T-helper 17 cell (primary cell): ENCODE measurements around the gene RAB32. TPM values are rescaled to one million over a fixed set of nuclear protein-coding genes. Genes with fewer than 3 reads are reported as not detected.
A peak's percentile ranks its signal among the peaks of the same experiment; 100 is the strongest.

Experiments
- ATAC-seq: fragments of 150-1000 bp; cut with Tn5 transposase; 2 replicates; pipeline ENCODE4 v1.10.0; 2021; ENCODE audit warnings: mild to moderate bottlenecking, moderate library complexity
- DNase-seq, 3 donors: peaks; one replicate each; pipeline versions ENCODE4 v3.0.0 to v3.0.0-alpha.2; 2020 to 2021
- H3K9me3 ChIP-seq: one replicate; pipeline ENCODE4 v1.7.0; 2013; ENCODE audit warnings: low read length, mild to moderate bottlenecking; ENCODE audit not compliant: control insufficient read depth, poor library complexity, severe bottlenecking
- H3K27ac Mint-ChIP-seq: one replicate; pipeline ENCODE4 v1.8.0; 2022; ENCODE audit warnings: mild to moderate bottlenecking, moderate library complexity, mixed read lengths
- H3K27me3 Mint-ChIP-seq: one replicate; pipeline ENCODE4 v1.8.0; 2022; ENCODE audit warnings: mixed read lengths
- H3K36me3 Mint-ChIP-seq: one replicate; pipeline ENCODE4 v1.8.0; 2022; ENCODE audit warnings: low read depth, mixed read lengths
- H3K4me1 Mint-ChIP-seq: one replicate; pipeline ENCODE4 v1.8.0; 2022; ENCODE audit warnings: mild to moderate bottlenecking, mixed read lengths
- H3K4me3 Mint-ChIP-seq: one replicate; pipeline ENCODE4 v1.8.0; 2022; ENCODE audit warnings: mild to moderate bottlenecking, moderate library complexity, mixed read lengths
- total RNA-seq, 4 donors: library from RNA in 2 of 4; stranded (reverse) in 2 of 4; gene quantifications; one replicate each; pipeline ENCODE4 v1.2.3 and lab custom pipeline; 2022 to 2026

Gene RAB32
- 10 to 100 TPM in 1 of 2 donors, 1 to 10 TPM in 1; 2.1 to 22.5 TPM for total RNA-seq
- 0.23 to 0.46 reads per million in 2 donors for total RNA-seq (lab: John Stamatoyannopoulos, UW)

- DNase-seq (no peak), ATAC-seq (peak; percentile 83)
- peaks cover 5% of the 10 kb centered on the region for H3K4me1 Mint-ChIP-seq
- H3K9me3 ChIP-seq: no peaks in the 10 kb centered on the region
- H3K27ac Mint-ChIP-seq: no peak within 1 kb of the TSS
- H3K4me3 Mint-ChIP-seq: peak within 1 kb of the TSS; percentile 87
- H3K27me3 Mint-ChIP-seq: peaks cover 47% of the 10 kb centered on the region
- peaks cover 2% of the 10 kb centered on the region for H3K36me3 Mint-ChIP-seq
These were observed at the start of gene RAB32 for GRCh38 chr6:146543211-146543939. Gene RAB32, plus strand, starts transcription at chr6:146543833. Its CDS starts 39 bp downstream, at chr6:146543872.

- Mint-ChIP-seq H3K27ac (no peak overlapping the region), H3K27me3 (peaks cover 4% of the 10 kb centered on the region), H3K36me3 (no peaks in the 10 kb centered on the region), H3K4me1 (no peaks in the 10 kb centered on the region), H3K4me3 (no peak overlapping the region)
- ATAC-seq (no peak), DNase-seq (no peak)
- H3K9me3 ChIP-seq: no peaks in the 10 kb centered on the region
These were observed 45.3 kb upstream of the RAB32 start for GRCh38 chr6:146498309-146498708.

GRCh38 chr6:146503096-146503495, 40.5 kb upstream of the RAB32 start:
- ATAC-seq (no peak), DNase-seq (no peak)
- Mint-ChIP-seq H3K27ac (no peak overlapping the region), H3K4me1 (no peaks in the 10 kb centered on the region), H3K27me3 (peaks cover under 1% of the 10 kb centered on the region), H3K4me3 (no peak overlapping the region), H3K36me3 (no peaks in the 10 kb centered on the region)
- no peaks in the 10 kb centered on the region for H3K9me3 ChIP-seq

- Mint-ChIP-seq H3K4me1 (no peaks in the 10 kb centered on the region), H3K27ac (no peak overlapping the region), H3K36me3 (no peaks in the 10 kb centered on the region), H3K4me3 (no peak overlapping the region), H3K27me3 (no peaks in the 10 kb centered on the region)
- ATAC-seq (no peak), DNase-seq (no peak)
- no peaks in the 10 kb centered on the region for H3K9me3 ChIP-seq
These were observed 28.4 kb upstream of the RAB32 start for GRCh38 chr6:146515212-146515611.

GRCh38 chr6:146526192-146526591, 17.4 kb upstream of the RAB32 start:
- Mint-ChIP-seq H3K4me1 (no peaks in the 10 kb centered on the region), H3K27me3 (no peaks in the 10 kb centered on the region), H3K27ac (no peak overlapping the region), H3K4me3 (no peak overlapping the region), H3K36me3 (no peaks in the 10 kb centered on the region)
- H3K9me3 ChIP-seq: no peaks in the 10 kb centered on the region
- ATAC-seq (no peak), DNase-seq (no peak)

- ATAC-seq: no peak
These were observed 10.9 kb upstream of the RAB32 start for GRCh38 chr6:146532702-146533101.

GRCh38 chr6:146542881-146543210, 787 bp upstream of the RAB32 start:
- DNase-seq: no peak
- peak overlapping the region; percentile 19 for H3K4me3 Mint-ChIP-seq

More at GRCh38 chr6:146532702-146533101, 10.9 kb upstream of the RAB32 start:
- no peak for DNase-seq
- no peaks in the 10 kb centered on the region for H3K9me3 ChIP-seq
- H3K27me3 Mint-ChIP-seq: peaks cover 9% of the 10 kb centered on the region
- H3K4me3 Mint-ChIP-seq: no peak overlapping the region
- H3K36me3 Mint-ChIP-seq: no peaks in the 10 kb centered on the region
- no peak overlapping the region for H3K27ac Mint-ChIP-seq
- peaks cover 3% of the 10 kb centered on the region for H3K4me1 Mint-ChIP-seq

GRCh38 chr6:146543940-146544615, 445 bp downstream of the RAB32 start:
- peaks cover 5% of the 10 kb centered on the region for H3K4me1 Mint-ChIP-seq
- peaks cover 46% of the 10 kb centered on the region for H3K27me3 Mint-ChIP-seq
- ATAC-seq (peak; percentile 20), DNase-seq (no peak)
- H3K4me3 Mint-ChIP-seq: peak overlapping the region; percentile 87
- no peak overlapping the region for H3K27ac Mint-ChIP-seq
- H3K9me3 ChIP-seq: no peaks in the 10 kb centered on the region
- H3K36me3 Mint-ChIP-seq: peaks cover 2% of the 10 kb centered on the region

More at GRCh38 chr6:146542881-146543210, 787 bp upstream of the RAB32 start:
- ATAC-seq: no peak
- H3K4me1 Mint-ChIP-seq: peaks cover 5% of the 10 kb centered on the region
- H3K27ac Mint-ChIP-seq: no peak overlapping the region
- peaks cover 2% of the 10 kb centered on the region for H3K36me3 Mint-ChIP-seq
- H3K9me3 ChIP-seq: no peaks in the 10 kb centered on the region
- H3K27me3 Mint-ChIP-seq: peaks cover 47% of the 10 kb centered on the region

- ATAC-seq (no peak), DNase-seq (no peak)
- Mint-ChIP-seq H3K4me1 (peaks cover 5% of the 10 kb centered on the region), H3K36me3 (peaks cover 2% of the 10 kb centered on the region), H3K27ac (no peak overlapping the region), H3K27me3 (peaks cover 51% of the 10 kb centered on the region), H3K4me3 (peak overlapping the region; percentile 87)
- H3K9me3 ChIP-seq: no peaks in the 10 kb centered on the region
These were observed 1.1 kb downstream of the RAB32 start for GRCh38 chr6:146544616-146545182.

- H3K4me3 Mint-ChIP-seq: no peak overlapping the region
- H3K27ac Mint-ChIP-seq: no peak overlapping the region
- H3K9me3 ChIP-seq: no peaks in the 10 kb centered on the region
These were observed 1.9 kb downstream of the RAB32 start for GRCh38 chr6:146545581-146545980.

GRCh38 chr6:146546443-146547043, 2.9 kb downstream of the RAB32 start:
- peaks cover 5% of the 10 kb centered on the region for H3K4me1 Mint-ChIP-seq
- H3K36me3 Mint-ChIP-seq: peaks cover 2% of the 10 kb centered on the region
- DNase-seq (no peak), ATAC-seq (no peak)
- peaks cover 39% of the 10 kb centered on the region for H3K27me3 Mint-ChIP-seq
- no peak overlapping the region for H3K27ac Mint-ChIP-seq
- H3K4me3 Mint-ChIP-seq: no peak overlapping the region
- H3K9me3 ChIP-seq: no peaks in the 10 kb centered on the region

More at GRCh38 chr6:146545581-146545980, 1.9 kb downstream of the RAB32 start:
- peaks cover 2% of the 10 kb centered on the region for H3K36me3 Mint-ChIP-seq
- DNase-seq (no peak), ATAC-seq (no peak)
- peaks cover 5% of the 10 kb centered on the region for H3K4me1 Mint-ChIP-seq
- peaks cover 48% of the 10 kb centered on the region for H3K27me3 Mint-ChIP-seq

GRCh38 chr6:146547889-146548288, 4.3 kb downstream of the RAB32 start:
- H3K9me3 ChIP-seq: no peaks in the 10 kb centered on the region
- ATAC-seq: no peak
- peaks cover under 1% of the 10 kb centered on the region for H3K4me1 Mint-ChIP-seq
- H3K27ac Mint-ChIP-seq: no peak overlapping the region
- no peak overlapping the region for H3K4me3 Mint-ChIP-seq
- H3K36me3 Mint-ChIP-seq: no peaks in the 10 kb centered on the region
- no peak for DNase-seq
- peaks cover 35% of the 10 kb centered on the region for H3K27me3 Mint-ChIP-seq

GRCh38 chr6:146548898-146549374, 5.3 kb downstream of the RAB32 start:
- no peaks in the 10 kb centered on the region for H3K9me3 ChIP-seq
- Mint-ChIP-seq H3K4me1 (no peaks in the 10 kb centered on the region), H3K36me3 (no peaks in the 10 kb centered on the region), H3K4me3 (no peak overlapping the region), H3K27ac (no peak overlapping the region), H3K27me3 (peaks cover 39% of the 10 kb centered on the region)
- no peak for DNase-seq
- ATAC-seq: no peak
